OCI-LY3 (cell line): ENCODE data around the gene RIN3.

Source experiments
- H2AFZ ChIP-seq: fragments of 200-600, 300-600 bp; shearing (Covaris generic); 2 replicates; pipeline ENCODE4 v1.6.0; 2014; ENCODE audit warnings: antibody characterized with exemption, low read depth, low read length
- H3K27ac ChIP-seq: fragments of 200-600, 300-600 bp; sonication (generic); 2 replicates; pipeline ENCODE4 v1.5.1; 2014; ENCODE audit warnings: mild to moderate bottlenecking, low read length, moderate library complexity, mixed read lengths
- H3K27me3 ChIP-seq: fragments of 200-600, 300-600 bp; sonication (generic); 2 replicates; pipeline ENCODE4 v1.6.1; 2014; ENCODE audit warnings: low read depth, low read length, mixed read lengths
- H3K36me3 ChIP-seq: fragments of 200-600, 300-600 bp; sonication (generic); replicated peaks from 2 replicates; pipeline ENCODE3; 2014; ENCODE audit warnings: low read depth, low read length, mixed read lengths
- H3K4me1 ChIP-seq: fragments of 300-600, 200-600 bp; sonication (generic); 2 replicates; pipeline ENCODE4 v1.6.1; 2014; ENCODE audit warnings: low read length, mixed read lengths
- H3K4me2 ChIP-seq: fragments of 200-600, 300-600 bp; sonication (generic); 2 replicates; pipeline ENCODE4 v1.6.1; 2014; ENCODE audit warnings: low read length, mixed read lengths
- H3K4me3 ChIP-seq: fragments of 300-600, 200-600 bp; sonication (generic); 2 replicates; pipeline ENCODE4 v1.5.1; 2014; ENCODE audit warnings: antibody characterized with exemption, mild to moderate bottlenecking, low read length, moderate library complexity
- H3K79me2 ChIP-seq: fragments of 300-600, 200-600 bp; shearing (Covaris generic); 2 replicates; pipeline ENCODE4 v1.6.1; 2014; ENCODE audit warnings: mild to moderate bottlenecking, low read length, mixed read lengths
- H3K9ac ChIP-seq: fragments of 300-600, 200-600 bp; shearing (Covaris generic); 2 replicates; pipeline ENCODE4 v1.6.0; 2014; ENCODE audit warnings: mild to moderate bottlenecking, low read length, moderate library complexity
- H3K9me3 ChIP-seq: fragments of 200-600, 300-600 bp; shearing (Covaris generic); 2 replicates; pipeline ENCODE4 v1.6.1; 2014; ENCODE audit warnings: low read length, mixed read lengths; ENCODE audit not compliant: insufficient read depth
- H4K20me1 ChIP-seq: fragments of 200-600, 300-600 bp; sonication (generic); 2 replicates; pipeline ENCODE4 v1.6.1; 2016; ENCODE audit warnings: low read length, mixed read lengths; ENCODE audit not compliant: insufficient read depth
- EZH2phosphoT487 ChIP-seq: fragments of 200-600 bp; shearing (Covaris generic); IDR thresholded peaks from 2 replicates; pipeline ENCODE4 v1.6.1; 2018; ENCODE audit warnings: antibody characterized with exemption, mixed run types, low read depth
- TF ChIP-seq, protein P1 (sequence below): fragments of 200-600, 300-600 bp; sonication (generic); IDR thresholded peaks from 2 replicates; pipeline ENCODE4 v1.5.1; 2014; ENCODE audit warnings: antibody characterized with exemption, low read length, low read depth

The RIN3 gene

DNA sequence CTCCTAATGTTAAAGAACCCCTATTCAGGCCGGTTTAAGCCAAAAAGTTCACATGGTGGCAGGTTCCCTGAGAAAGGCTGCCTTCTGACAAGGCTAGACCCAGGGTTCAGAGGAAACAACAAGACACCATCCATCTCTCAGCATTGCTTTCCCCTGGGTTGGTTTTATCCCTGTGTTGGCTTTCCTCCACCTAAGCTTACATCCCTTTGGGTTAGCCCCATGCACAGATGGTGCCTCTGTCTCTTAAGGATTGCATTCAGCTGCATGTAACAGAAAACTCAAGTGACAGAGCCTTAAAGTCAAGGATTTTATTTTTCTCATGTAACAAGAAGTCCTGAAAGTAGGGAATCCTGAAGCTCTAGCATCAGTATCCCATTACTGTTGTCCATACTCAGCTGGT lies 42.8 kb upstream of the RIN3 start:
- no peaks in the 10 kb centered on the region for H3K4me1 ChIP-seq
- peaks cover 12% of the 10 kb centered on the region; the same call in 1 of the 2 replicates for H3K27me3 ChIP-seq
- H3K79me2 ChIP-seq = no peaks in the 10 kb centered on the region
- H3K4me2 ChIP-seq = no peak overlapping the region
- H3K27ac ChIP-seq = no peak overlapping the region
- H3K36me3 ChIP-seq = no peaks in the 10 kb centered on the region
- H3K9ac ChIP-seq = no peak overlapping the region
- H2AFZ ChIP-seq = no peak overlapping the region
- TF ChIP-seq, protein P1, sequence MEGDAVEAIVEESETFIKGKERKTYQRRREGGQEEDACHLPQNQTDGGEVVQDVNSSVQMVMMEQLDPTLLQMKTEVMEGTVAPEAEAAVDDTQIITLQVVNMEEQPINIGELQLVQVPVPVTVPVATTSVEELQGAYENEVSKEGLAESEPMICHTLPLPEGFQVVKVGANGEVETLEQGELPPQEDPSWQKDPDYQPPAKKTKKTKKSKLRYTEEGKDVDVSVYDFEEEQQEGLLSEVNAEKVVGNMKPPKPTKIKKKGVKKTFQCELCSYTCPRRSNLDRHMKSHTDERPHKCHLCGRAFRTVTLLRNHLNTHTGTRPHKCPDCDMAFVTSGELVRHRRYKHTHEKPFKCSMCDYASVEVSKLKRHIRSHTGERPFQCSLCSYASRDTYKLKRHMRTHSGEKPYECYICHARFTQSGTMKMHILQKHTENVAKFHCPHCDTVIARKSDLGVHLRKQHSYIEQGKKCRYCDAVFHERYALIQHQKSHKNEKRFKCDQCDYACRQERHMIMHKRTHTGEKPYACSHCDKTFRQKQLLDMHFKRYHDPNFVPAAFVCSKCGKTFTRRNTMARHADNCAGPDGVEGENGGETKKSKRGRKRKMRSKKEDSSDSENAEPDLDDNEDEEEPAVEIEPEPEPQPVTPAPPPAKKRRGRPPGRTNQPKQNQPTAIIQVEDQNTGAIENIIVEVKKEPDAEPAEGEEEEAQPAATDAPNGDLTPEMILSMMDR = no peak
- no peak for TF ChIP-seq EZH2phosphoT487
- no peak overlapping the region for H3K4me3 ChIP-seq
- 0 out of 2 replicates have a peak, but pooled peaks cover 6% of the 10 kb centered on the region for H3K9me3 ChIP-seq
- H4K20me1 ChIP-seq = no peaks in the 10 kb centered on the region

DNA sequence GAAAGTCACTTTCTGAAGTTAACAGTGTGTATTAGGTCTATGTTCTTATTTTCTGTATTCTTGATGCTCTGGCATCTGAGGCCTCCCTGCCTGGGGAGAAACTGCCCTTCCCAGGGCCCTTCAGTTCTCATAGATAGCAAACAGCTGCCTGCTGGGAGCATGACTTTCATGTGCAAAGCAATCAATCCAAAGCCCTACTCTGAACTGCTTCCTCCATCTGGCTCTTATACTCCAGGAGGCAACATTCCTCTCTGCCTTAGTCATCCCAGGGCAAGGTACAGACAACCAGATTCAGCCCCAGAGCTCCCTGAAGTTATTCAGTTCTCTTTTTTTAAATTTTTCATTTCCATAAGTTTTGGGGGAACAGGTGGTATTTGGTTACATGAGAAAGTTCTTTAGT lies 41.7 kb upstream of the RIN3 start:
- Histone ChIP-seq H3K4me3 (no peak overlapping the region), H3K4me2 (no peak overlapping the region), H4K20me1 (no peaks in the 10 kb centered on the region), H3K4me1 (no peaks in the 10 kb centered on the region), H3K27ac (no peak overlapping the region), H3K79me2 (no peaks in the 10 kb centered on the region), H3K9me3 (0 out of 2 replicates have a peak, but pooled peaks cover under 1% of the 10 kb centered on the region), H3K27me3 (peaks cover 12% of the 10 kb centered on the region; the same call in 1 of the 2 replicates), H3K9ac (no peak overlapping the region), H3K36me3 (no peaks in the 10 kb centered on the region), H2AFZ (no peak overlapping the region)
- no peak for TF ChIP-seq EZH2phosphoT487
- TF ChIP-seq, protein P1 = no peak

DNA sequence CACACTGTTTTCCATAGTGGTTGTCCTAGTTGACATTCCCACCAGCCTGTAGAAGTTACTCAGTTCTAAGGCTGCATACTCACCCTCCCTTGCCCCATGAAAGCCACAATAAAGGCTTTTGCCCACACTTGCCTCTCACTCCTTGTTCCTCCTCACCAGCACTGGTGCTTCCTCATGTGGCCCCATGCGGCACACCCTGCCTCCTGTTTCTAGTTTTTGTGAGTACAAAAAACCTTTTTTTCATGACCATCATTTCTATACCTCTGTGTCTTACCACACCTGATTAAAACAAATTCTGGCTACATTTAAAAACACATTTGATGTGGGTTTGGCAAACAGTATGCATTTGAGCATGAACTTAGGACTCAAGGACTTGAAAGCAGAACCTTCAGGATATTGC lies 40.7 kb upstream of the RIN3 start:
- no peak overlapping the region for H3K4me3 ChIP-seq
- H4K20me1 ChIP-seq = no peaks in the 10 kb centered on the region
- no peak overlapping the region for H3K9ac ChIP-seq
- H3K79me2 ChIP-seq = no peaks in the 10 kb centered on the region
- no peaks in the 10 kb centered on the region for H3K9me3 ChIP-seq
- H3K27me3 ChIP-seq = peaks cover 12% of the 10 kb centered on the region; the same call in 1 of the 2 replicates
- H2AFZ ChIP-seq = no peak overlapping the region
- H3K36me3 ChIP-seq = no peaks in the 10 kb centered on the region
- no peak overlapping the region for H3K27ac ChIP-seq
- TF ChIP-seq, protein P1 = no peak
- no peak for TF ChIP-seq EZH2phosphoT487
- H3K4me2 ChIP-seq = no peak overlapping the region
- no peaks in the 10 kb centered on the region for H3K4me1 ChIP-seq

DNA sequence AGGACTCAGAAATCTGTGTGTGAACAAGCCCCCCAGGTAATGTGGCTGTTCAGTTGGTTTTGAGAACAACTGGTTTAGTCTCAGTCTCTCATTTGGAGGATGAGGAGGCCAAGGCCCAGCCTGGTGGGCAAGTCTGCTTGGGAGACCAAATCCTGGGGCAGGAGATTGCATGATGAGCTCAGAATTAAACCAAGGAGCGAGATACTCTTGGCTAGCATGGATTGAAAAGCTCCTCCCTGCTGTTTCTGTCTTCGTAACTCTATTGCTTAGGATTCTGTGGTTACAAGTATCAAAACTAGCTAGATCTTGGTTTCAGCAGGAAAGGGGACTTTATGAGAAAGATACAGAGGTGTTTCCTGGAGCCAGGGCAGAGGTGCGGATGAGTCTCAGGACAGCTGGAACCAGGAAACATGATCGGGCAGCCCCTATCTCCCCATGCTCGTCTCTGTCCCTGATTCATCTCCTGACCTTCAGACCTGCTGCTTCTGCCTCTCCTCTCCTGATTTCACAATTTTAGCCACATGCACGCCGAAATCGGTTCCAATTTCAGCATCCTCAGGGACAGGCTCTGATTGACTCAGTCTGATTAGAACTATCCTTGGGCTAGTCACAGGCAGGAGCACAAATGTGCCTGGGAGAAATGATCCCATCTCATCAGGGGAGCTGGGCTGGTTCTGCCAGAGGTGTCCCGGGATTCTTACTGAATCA lies 40.2 kb upstream of the RIN3 start:
- Histone ChIP-seq H3K36me3 (no peaks in the 10 kb centered on the region), H3K4me2 (no peak overlapping the region), H3K27ac (no peak overlapping the region), H4K20me1 (no peaks in the 10 kb centered on the region), H3K27me3 (peaks cover 12% of the 10 kb centered on the region), H3K4me1 (no peaks in the 10 kb centered on the region), H2AFZ (no peak overlapping the region), H3K79me2 (no peaks in the 10 kb centered on the region), H3K4me3 (no peak overlapping the region), H3K9me3 (no peaks in the 10 kb centered on the region), H3K9ac (no peak overlapping the region)
- TF ChIP-seq, protein P1 = no peak
- TF ChIP-seq EZH2phosphoT487 = no peak
